Stimulated activated CD8-positive, alpha-beta memory T cell treated with anti-CD3 and anti-CD28 coated beads, Interleukin-7, amount 100 ng/mL, for 4 hours (primary cell): ENCODE measurements around the gene GOLGA6L26.
"Not testable (repeated sequence)": the region's sequence is repeated elsewhere in the genome, so short reads cannot be mapped to it uniquely, and the experiment has no call there.

Source experiments
- DNase-seq, 2 donors: peaks; one replicate each; pipeline ENCODE4 v3.0.0-alpha.2; 2020; ENCODE audit warnings: low read depth in 2 of 2

Gene GOLGA6L26

GRCh38 chr15:23334096-23334495 lies at the start of gene GOLGA6L26:
Gene GOLGA6L26, minus strand, starts transcription at chr15:23334196. Its CDS starts 61 bp downstream, at chr15:23334135.
- not testable (repeated sequence) for DNase-seq

- DNase-seq, result not testable (repeated sequence)
Measured at GRCh38 chr15:23381192-23381591, 47.2 kb upstream of the GOLGA6L26 start.

GRCh38 chr15:23380700-23381099 lies 46.7 kb upstream of the GOLGA6L26 start:
- DNase-seq, result not testable (repeated sequence)

- not testable (repeated sequence) for DNase-seq
Measured at GRCh38 chr15:23378946-23379345, 45.0 kb upstream of the GOLGA6L26 start.

GRCh38 chr15:23374226-23374625 lies 40.2 kb upstream of the GOLGA6L26 start:
- DNase-seq, result not testable (repeated sequence)

GRCh38 chr15:23372891-23373600 lies 39.0 kb upstream of the GOLGA6L26 start:
- DNase-seq, result not testable (repeated sequence)

GRCh38 chr15:23372284-23372683 lies 38.3 kb upstream of the GOLGA6L26 start:
- DNase-seq, result no peak

- DNase-seq, result not testable (repeated sequence)
Measured at GRCh38 chr15:23371868-23372267, 37.9 kb upstream of the GOLGA6L26 start.

GRCh38 chr15:23371134-23371533 lies 37.1 kb upstream of the GOLGA6L26 start:
- DNase-seq, result not testable (repeated sequence)

- no peak for DNase-seq
Measured at GRCh38 chr15:23370578-23370977, 36.6 kb upstream of the GOLGA6L26 start.

GRCh38 chr15:23364261-23364660 lies 30.3 kb upstream of the GOLGA6L26 start:
- not testable (repeated sequence) for DNase-seq

- not testable (repeated sequence) for DNase-seq
Measured at GRCh38 chr15:23362622-23363021, 28.6 kb upstream of the GOLGA6L26 start.

GRCh38 chr15:23354448-23354847 lies 20.5 kb upstream of the GOLGA6L26 start, which contains the start of gene GOLGA8S:
Gene GOLGA8S, plus strand, starts transcription at chr15:23354748. Its CDS starts 62 bp downstream, at chr15:23354810.
- not testable (repeated sequence) for DNase-seq

GRCh38 chr15:23311233-23311632 lies 22.8 kb downstream of the GOLGA6L26 start:
- not testable (repeated sequence) for DNase-seq

- DNase-seq, result not testable (repeated sequence)
Measured at GRCh38 chr15:23305921-23306320, 28.1 kb downstream of the GOLGA6L26 start.

- not testable (repeated sequence) for DNase-seq
Measured at GRCh38 chr15:23304805-23305204, 29.2 kb downstream of the GOLGA6L26 start.

- DNase-seq, result not testable (repeated sequence)
Measured at GRCh38 chr15:23304267-23304666, 29.7 kb downstream of the GOLGA6L26 start.

GRCh38 chr15:23303654-23304053 lies 30.3 kb downstream of the GOLGA6L26 start:
- DNase-seq, result peak in 1 of 2 donors; percentile 36

GRCh38 chr15:23303246-23303645 lies 30.8 kb downstream of the GOLGA6L26 start:
- DNase-seq, result not testable (repeated sequence)
